Right hindlimb (tissue), 1 donor: ENCODE results near the gene SLC48A1.
"Not testable (repeated sequence)": the region's sequence is repeated elsewhere in the genome, so short reads cannot be mapped to it uniquely, and the experiment has no call there.

Source experiments
- DNase-seq: peaks from one replicate; pipeline ENCODE4 v3.0.0-alpha.2; 2018

SLC48A1 gene

DNA sequence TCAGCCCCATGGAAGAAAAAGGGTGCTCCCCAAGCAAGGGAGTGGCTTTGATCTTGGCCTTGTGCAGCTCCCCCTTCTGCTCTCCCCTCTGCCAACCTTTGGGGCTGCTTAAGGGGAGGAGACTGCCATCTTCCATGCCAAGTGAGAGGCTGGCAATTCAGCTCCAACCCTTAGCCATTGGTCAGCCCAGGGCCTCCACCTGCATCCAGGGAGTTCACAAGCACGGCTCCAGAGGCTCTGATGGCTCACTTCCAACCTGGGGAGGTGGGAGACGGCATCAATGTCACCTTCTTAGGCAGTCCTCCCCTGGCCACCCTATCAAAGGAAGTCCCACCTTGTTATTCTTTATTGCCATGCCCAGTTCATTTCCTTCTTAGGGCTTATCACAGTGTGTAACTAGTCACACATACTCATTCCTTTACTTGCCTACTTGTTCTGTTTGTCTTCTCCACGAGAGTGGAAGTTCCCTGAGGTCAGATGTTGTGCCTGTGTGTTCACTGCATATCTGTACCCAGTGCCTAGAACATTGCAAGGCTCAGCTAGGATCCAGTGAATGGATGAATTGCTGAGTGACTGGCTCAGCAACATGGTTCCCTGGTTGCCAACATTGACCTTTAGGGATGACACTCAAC, 41.6 kb downstream of the SLC48A1 start:
- DNase-seq = no peak

DNA sequence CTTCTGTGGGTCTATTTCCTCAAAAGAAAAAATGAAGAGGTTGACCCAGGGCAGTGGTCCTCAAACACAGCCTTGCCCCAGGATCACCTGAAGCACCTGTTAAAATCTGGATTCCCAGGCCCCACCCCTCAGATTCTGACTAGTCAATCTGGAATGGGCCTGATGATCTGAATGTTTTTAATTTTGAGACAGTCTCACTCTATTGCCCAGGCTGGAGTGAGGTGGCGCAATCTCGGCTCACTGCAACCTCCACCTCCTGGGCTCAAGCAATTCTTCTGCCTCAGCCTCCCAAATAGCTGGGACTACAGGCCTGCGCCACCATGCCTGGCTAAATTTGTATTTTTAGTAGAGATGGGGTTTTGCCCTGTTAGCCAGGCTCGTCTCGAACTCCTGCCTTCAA, 42.4 kb downstream of the SLC48A1 start:
- not testable (repeated sequence) for DNase-seq

DNA sequence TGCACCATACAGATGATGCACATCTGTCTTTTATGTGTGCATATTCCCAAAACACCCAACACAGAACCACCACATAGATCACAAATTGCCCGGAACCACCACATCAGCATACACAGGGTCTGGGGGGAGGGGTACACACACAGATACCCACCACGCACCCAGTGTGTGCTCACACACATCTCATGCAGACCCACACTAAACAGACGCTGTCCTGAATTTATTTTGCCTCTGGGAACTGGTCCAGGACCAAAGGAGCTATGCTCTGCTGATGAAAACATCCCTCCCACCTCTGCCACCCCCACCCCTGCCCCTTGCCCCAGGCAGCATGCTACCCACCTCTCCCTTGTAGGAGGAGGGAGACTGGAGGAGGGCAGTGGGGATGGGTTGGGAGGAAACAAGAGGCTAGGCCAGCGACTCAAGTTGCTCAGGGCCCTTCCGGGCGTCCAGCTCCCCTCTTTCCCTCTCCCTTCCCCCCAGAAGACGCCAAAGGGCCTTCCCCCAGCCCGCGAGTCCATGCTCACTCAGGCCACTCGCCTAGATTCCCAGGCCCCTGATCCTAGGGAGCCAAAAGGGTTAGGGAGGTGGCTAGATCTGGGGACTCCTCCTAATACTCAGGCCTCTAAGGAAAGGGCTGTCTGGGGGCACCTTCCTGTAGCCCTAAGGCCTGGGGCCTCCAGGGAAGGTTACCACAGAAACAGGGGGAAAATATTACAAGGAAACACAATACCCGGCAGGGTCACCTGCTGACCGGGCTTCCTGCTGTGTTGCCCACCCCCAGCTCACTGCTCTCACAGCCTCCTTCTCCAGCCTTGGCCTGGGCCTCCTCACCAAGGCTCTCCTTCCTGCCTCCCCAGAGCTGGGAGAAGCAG, 43.6 kb downstream of the SLC48A1 start:
- no peak for DNase-seq

DNA sequence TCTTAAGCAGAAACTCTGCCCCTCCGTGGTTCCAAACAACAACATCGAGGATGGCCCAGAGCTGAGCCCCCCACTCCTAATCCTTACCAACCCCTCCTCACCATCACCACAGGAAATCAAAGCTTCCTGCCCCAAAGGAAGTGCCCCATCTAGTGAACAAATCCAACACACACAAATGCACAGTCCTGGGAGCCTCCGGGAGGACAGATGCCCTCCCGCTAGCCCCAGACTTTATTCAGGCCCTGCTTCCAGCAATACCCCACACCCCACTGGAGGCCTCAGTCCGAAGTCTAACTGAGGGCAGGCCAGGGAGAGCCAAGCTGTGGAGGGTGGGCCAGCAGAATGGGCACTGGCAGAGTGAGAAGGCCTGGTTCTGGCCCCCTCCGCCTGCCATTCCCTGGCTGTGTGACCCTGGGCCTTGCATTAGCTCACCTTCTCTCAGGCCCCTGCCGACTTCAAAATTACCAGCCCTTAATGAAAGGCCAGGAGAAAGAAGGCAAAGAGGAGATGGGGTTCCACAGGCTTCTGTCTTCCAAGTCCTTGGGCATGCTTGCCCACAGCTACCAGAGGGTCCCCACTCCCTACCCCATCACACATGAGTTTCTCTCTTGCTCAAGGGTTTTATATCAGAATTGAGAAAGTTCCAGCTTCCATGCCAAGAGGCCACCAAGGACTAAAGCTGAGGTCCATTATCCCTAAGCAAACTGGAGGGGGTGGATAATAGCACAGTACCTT, 44.4 kb downstream of the SLC48A1 start:
- no peak for DNase-seq

DNA sequence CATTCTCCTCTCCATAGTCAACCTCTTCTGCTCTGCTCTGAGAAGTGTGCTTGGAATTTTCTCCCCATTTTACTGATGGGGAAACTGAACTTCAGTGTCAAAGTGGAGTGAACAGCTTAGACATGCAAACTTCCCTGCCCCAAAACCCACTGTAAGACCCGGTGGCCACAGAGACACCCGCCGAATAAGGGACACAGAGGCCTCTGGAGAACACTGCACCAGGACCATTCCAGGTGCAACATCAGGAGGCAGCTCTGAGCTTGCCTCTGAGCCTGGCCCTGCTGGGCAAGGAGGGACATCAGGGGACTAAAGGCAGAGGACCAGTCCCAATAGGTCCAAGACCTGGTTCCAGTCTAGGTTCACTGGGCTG, 45.0 kb downstream of the SLC48A1 start:
- DNase-seq = no peak

DNA sequence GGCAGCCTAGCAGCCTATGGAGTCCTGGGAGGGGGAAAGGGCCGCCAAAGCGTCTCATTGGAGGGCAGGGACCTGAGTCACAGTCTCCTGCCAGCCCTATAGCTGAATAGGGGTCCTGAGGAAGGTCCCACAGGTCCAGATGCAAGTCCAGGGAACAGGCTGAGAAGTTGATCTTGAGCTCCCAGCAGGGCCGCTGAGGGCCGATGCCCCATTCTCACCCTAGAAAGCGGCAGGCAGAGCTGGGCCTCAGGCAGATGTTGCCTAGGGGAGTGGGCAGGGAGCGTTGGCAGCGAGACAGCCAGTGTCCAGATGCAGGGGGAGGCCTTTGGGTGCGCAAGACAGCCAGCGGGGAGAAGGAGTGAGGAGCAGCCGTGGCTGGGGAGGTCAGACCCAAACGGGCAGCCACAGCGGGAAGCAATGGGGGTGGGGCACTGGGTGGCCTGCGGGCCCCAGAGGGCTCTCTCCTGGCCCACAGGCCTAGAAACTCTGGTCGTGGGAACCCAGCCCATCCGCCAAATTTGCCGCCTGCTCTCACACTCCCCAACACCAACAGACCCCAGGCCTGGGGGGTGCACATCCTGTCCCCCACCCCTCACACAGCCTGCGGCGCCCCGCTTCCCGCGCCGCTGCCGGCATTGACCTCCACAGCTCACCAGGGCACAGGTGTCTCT, 45.6 kb downstream of the SLC48A1 start:
- DNase-seq = no peak

DNA sequence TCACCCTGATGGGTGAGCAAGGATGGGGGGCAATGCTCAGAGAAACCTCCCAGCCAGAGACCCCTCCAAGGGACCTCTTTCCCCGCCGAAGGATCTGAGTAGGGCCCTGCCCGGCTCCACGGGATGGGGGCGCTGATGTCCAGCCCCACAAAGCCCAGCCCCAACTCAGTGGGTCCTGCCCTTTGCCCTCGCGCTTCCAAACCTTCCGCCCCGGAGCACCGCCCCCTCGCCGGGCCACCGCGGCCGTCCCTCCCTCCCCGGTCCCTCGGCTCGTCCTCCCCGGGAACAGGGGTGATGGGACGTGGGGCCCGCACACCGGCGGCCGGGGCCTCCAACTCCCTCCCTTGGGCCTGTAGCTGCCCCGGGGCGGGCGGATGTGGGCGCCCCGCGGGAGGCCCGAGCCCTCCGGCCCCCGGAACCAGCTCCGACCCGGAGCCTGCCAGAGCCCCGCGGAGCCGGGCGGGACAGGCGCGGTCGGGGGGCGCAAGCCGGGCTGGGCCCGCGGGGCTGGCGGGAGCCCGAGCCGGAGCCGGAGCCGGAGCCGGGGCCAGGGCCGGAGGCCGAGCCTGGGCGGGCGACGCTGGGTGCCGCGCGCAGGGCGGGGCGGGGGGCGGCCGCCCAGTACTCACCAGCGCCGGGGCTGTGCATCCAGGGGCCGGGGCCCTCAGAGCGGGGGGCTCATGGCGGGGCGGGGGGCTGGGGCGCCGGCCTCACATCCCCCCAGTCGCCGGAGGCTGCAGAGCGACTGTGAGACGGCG, 46.3 kb downstream of the SLC48A1 start:
- peak; percentile 70 for DNase-seq

DNA sequence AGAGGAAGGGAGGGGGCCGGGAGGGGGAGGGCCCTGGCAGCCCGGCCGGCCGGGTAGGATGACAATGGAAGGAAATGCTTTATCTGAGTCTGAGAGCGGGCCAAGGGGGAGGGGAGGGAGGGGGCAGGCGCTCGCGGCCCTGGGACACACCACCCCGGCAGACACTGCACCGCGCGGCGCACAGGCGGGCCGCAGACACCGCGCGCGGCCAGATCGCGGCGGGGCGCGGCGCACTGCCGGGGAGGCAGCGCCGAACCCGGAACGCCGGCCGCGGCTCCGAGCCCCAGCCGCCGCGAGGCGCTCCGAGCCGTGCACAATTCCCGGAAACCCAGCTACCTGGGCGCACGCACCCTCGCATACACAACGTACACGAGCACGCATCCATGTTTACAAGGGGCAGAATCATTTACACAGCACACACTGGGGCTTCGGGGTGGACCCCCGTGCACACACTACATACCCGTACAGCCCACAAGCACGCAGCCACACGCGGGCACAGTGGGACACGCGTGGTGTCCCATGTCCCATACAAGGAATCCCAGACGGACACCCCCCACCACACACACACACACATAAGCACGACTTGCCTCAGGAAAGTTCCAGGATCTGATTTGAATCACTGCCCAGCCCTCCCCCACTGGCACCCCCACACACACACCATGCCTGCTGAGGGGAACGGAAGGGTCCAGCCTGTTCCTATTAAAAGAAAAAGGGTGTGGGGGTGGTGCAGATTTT, 47.0 kb downstream of the SLC48A1 start, which contains the start of gene HDAC7:
Gene HDAC7 (minus strand): TSS at position 8 of the 735 bp plus-strand sequence. CDS start 118 bp downstream, outside the sequence.
- DNase-seq = peak; percentile 93

DNA sequence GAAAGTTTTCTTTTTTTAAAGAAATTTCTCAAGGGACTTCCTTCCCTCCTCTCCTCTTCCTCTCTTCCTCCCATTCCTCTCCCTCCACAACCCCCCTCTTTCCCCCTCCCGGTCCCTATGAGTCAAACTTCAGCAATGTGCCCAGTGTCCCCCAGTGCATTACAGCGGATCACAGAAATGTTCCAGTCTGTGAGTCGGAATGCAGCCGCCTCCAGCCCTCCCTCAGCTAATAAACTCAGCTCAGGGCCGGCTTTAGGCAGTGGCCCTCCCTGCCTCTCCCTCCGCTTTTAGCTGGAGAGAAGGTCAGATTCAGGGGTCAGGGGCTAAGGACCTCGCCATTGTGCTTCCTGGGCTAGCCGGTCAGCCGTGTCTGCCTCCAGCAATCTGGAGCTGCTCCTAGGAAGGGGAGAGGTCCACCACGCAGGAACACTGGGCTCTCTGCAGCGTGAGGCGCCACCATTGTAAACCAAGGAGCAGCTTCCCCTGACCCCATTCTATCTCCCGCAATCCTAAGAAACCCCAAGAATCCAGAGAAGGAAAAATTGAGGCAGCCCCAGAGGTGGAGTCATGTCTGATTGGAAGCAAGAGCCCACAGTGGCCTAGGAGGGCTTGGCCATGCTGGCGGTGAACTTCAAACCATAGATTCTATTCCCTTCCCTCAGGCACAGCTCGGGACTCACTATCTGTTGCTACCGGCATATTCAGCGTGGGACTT, 47.8 kb downstream of the SLC48A1 start:
- peak; percentile 92 for DNase-seq

DNA sequence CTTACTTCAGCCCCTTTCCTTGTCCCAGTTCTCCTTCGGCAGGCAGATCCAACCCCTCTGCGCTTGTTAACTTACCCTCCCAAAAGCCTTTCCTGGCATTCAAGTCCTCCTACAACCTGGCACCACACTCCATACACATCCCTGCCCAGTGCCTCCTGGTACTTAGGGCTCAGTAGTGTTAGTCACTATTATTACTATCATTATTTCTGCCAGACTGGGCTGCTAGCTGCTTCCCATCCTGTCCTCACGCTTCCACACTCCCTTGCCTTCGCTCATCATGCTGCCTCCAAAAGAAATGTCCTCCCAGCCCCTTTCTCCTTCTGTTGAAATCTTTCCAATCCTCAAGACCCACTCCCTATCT, 48.3 kb downstream of the SLC48A1 start:
- DNase-seq = no peak

DNA sequence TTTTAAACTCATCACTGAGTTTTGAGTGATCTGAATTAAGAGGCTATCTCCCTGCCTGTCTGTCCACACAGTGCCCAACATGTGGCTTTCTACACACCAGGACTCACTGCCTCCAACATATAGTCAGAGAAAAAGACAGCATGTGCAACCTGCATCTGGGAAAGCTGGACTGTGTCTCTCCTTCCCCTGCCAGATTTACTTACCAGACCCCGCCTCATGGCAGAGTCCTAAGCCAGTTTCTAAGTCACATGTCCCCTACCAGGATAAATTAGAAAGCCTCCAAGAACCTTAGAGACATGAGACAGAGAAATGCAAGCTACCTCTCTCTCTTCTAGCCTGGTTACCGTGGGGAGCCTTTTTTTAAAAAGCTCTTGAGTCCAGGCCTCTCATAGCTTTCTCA, 49.4 kb downstream of the SLC48A1 start:
- DNase-seq = no peak

DNA sequence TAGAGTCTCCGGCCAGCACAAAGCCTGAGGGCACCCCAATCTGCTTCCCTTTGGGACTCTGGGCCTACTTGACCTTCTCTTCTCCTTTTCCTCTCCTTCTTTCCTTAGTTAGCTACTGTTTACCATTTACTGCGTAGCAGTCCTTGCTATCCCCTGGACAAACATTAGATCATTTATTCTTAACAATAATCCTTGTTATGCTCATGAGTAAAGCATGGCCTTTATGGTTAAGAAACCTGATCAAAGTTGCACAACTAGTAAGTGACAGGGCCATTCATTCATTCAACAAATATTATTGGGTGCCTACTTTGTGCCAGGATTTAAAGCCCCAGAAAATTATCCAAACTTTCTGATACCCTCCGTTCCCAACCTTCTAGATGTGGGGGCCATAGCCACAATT, 49.8 kb downstream of the SLC48A1 start:
- no peak for DNase-seq

DNA sequence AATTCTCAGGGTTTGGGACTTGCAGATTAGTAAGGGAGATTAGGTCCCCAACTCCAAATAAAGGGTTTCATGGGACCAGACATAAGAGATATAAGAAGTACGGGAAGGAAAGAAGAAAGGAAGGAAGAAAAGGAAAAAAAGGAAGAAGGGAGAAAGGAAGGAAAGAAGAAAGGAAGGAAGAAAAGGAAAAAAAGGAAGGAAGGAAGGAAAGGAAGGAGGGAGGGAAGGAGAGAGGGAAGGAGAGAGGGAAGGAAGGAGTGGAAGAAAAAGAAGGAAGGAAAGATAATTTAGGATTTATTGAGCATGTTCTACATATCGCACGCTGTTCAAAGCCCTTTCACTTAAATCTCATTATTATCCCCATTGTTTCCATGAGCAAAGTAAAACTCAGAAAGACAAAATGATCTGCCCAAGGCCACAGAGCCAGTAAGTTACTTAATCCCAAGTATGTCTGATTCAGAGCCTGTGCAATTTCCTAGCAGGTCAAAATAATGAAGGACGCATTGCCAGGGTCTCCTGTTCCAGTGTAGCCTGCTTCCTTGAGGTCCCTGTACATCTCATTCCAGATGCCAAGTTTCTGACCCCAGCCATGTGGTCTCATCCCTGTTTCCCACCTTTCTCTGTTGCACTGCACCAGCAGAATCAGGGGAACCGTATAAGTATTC, 50.5 kb downstream of the SLC48A1 start:
- DNase-seq = no peak

DNA sequence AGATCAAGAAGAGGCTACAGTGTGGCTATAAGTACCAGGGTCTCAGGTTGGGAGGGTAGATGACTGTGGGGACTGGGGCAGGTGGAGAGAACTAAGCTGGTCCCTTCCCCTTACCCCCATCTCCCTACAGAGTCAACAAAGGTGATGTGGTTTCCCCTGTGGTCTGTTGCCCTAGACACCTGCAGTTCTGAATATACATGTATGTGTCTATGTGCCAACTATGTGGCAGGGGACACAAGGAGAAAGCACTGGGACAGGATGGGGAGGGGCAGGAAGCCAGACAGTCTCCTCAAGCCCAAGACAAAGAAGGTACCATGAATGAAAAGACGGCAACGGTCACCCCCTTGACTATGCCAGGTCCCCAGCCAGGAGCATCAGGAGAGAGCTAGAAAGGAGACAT, 51.2 kb downstream of the SLC48A1 start:
- DNase-seq = no peak

DNA sequence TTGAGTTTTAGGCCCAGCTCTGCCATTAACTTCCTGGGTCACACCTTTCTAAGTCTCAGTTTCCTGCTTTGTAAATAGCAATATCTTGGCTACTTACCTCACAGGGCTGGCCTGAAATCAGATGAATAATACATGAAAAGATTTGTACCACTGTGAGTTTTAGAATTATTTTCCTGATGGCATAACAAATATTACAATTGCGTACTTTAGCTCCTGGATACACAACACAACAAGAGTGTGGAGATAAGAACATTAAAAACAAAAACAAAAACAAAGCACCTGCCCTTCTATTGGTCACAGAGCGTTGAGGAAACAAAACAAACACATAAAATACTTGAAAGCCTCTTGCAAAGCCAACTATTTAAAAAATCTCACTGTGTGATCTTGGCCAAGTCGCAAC, 51.6 kb downstream of the SLC48A1 start:
- no peak for DNase-seq

DNA sequence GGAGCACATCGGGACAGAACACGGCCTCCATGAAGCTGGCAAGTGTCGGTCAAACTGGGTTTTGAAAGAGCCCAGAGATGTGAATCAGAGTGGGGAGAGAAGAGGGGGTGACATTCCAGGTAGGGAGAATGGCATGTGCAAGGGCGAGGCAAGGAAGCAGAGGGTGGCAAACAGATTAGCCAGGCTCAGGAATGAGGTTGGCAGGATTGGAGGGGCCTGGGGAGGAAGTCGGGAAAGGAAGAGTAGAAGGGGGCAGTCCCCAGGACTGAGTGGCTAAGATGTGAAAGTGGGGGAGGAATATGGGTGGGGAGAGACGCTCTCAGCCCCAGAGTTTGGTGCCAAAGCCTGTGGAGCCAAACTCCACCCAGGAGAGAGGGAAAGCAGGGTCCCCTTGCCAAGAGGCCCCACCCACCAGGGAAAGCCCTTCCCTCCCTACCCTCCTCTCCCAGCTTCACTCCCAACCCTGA, 52.2 kb downstream of the SLC48A1 start:
- DNase-seq = peak; percentile 60

DNA sequence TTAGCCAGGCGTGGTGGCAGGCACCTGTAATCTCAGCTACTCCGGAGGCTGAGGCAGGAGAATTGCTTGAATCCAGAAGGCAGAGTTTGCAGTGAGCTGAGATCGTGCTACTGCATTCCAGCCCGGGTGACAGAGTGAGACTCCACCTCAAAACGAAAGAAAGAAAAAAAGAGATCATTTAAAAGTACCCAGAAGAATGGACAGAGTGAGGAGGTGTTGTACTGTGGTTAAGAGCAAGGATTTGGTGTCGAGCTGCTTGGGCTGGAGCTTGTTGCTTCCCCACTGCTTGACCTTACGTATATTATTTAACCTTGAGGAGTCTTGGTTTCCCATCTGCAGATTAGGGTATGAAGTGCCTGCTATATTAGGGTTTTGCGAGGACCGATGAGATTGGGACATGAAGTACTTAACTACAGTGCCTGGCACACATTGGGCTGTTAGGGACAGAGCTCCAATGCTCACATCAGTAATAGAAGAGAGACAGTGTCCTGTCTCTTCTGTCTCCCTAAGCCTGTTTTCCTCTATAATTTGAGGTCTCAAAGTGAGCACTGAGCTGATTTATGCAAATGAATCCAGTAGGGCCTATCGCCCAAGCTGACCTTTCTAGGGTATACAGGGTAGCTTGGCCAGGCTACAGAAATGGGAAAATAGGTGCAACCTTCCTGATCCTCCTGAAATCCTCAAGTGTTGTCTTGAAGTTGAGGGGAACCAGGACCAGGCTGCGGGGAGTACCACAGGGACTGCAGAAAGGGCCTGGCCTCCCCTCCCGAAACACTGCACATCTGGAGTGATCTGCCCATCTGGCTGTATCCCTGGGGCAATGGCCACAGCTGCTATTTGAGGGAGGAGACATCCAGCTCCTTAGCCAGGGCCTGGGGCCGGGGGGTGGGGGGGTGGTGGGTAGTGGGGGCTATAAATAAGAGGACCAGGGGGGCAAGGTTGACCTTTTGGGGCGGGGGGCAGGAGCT, 55.3 kb downstream of the SLC48A1 start:
- DNase-seq = peak; percentile 80

DNA sequence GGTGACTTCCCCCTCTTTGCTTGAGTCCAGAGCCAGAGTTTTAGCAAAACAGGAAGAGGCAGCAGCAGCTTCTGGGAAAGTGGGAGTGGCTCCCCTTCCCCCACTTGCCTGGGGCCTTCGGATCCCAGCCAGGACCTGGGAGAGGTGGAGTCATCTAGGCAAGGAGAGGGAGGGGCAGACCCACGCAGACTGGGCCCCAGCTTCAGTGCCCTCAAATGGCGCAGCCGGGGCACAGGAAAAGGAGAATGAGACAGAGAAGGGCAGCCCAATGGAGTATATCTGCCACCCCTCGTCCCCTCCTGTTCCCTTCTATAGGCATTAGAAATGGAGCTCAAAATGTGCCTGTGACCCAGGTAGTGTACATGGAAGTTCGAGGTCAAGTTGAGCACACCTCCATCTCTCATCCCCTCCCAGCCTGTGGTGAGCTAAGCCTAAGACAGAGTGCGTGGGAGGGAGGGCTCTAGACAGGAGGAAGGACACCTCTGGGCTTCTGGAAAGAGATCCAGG, 56.0 kb downstream of the SLC48A1 start:
- peak; percentile 84 for DNase-seq

DNA sequence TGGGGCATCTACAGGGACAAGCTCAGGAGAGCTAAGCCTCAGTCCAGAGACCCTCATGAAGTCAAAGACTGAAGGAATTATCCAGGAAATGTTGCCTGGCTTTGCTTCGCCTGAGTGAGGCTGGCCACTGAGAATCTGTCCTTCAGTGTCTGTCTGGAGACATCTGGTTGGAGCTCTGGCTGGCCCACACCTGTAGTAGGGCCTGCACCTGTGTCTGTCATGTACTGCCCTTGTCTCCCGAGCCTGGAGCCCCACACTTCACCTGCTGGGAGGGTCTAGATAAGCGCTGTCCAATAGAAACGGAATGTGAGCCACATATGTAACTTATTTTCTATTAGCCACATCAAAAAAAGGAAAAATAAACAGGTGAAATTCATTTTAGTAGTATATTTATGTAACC, 56.5 kb downstream of the SLC48A1 start:
- no peak for DNase-seq
